A549 (cell line): ENCODE data around the gene CCR1. TPM values are rescaled to one million over a fixed set of nuclear protein-coding genes. Genes with fewer than 3 reads are reported as not detected.
A peak's percentile ranks its signal among the peaks of the same experiment; 100 is the strongest.
"Not testable (repeated sequence)": the region's sequence is repeated elsewhere in the genome, so short reads cannot be mapped to it uniquely, and the experiment has no call there.

Source experiments
- ATAC-seq, 2 experiments: fragments of 200-7000 bp in 1 of 2; fragments of >200 bp in 1 of 2; cut with Nextera tagmentation in 1 of 2; cut with Tn5 transposase in 1 of 2; 3 replicates each; pipeline versions ENCODE4 v1.8.0 to v1.9.1; 2018 to 2020; ENCODE audit warnings: mild to moderate bottlenecking in 1 of 2, moderate library complexity in 1 of 2
- CTCF ChIA-PET: fragments of 300-600 bp; sonication (Branson Sonifier 250); formaldehyde crosslinking; extraction: SDS; loops from one replicate; lab custom pipeline; 2021; ENCODE audit warnings: antibody characterized with exemption, inconsistent platforms; lab: Yijun Ruan, JAX
- POLR2A ChIA-PET: fragments of 350-600 bp; formaldehyde crosslinking; extraction: SDS; loops from one replicate; lab custom pipeline; 2021; ENCODE audit warnings: antibody characterized with exemption, inconsistent platforms; lab: Yijun Ruan, JAX
- DNase-seq, 2 experiments: peaks; one replicate each; pipeline versions ENCODE4 v3.0.0 to v3.0.0-alpha.2; 2011 to 2016; ENCODE audit warnings: low read depth in 1 of 2, low spot score in 1 of 2
- FAIRE-seq: peaks from 2 replicates; lab custom pipeline; 2011; peaks lifted over from hg19 to GRCh38; lab: Jason Lieb, UNC
- H3K27ac ChIP-seq, 2 experiments: fragments of >200 bp; sonication (Bioruptor Twin); formaldehyde crosslinking; 3 replicates each; pipeline ENCODE4 v1.5.1; 2016 to 2017
- H3K4me1 ChIP-seq: fragments of >200 bp; sonication (Bioruptor Twin); formaldehyde crosslinking; 3 replicates; pipeline ENCODE4 v1.6.1; 2016
- H3K4me2 ChIP-seq: fragments of >200 bp; sonication (Bioruptor Twin); formaldehyde crosslinking; 3 replicates; pipeline ENCODE4 v1.6.1; 2016
- H3K4me3 ChIP-seq: fragments of >200 bp; sonication (Bioruptor Twin); formaldehyde crosslinking; 3 replicates; pipeline ENCODE4 v1.5.1; 2016
- H3K9me3 ChIP-seq: fragments of >200 bp; sonication (Bioruptor Twin); formaldehyde crosslinking; 3 replicates; pipeline ENCODE4 v1.6.1; 2016
- BHLHE40 ChIP-seq: IDR thresholded peaks from 2 replicates; pipeline ENCODE4 v1.6.1; 2012; ENCODE audit warnings: low read depth, low read length, inconsistent platforms
- CBX8 ChIP-seq: fragments of 200-600 bp; sonication (generic); IDR thresholded peaks from 2 replicates; pipeline ENCODE4 v1.6.1; 2016
- EHF ChIP-seq: fragments of 250-450 bp; sonication (Bioruptor Pico); IDR thresholded peaks from 2 replicates; pipeline ENCODE4 v1.5.0; 2020; ENCODE audit warnings: mild to moderate bottlenecking
- EHMT2 ChIP-seq: fragments of 200-600 bp; sonication (generic); IDR thresholded peaks from 2 replicates; pipeline ENCODE4 v1.6.1; 2016; ENCODE audit warnings: antibody characterized with exemption, low read depth, mild to moderate bottlenecking, moderate library complexity
- ESRRA ChIP-seq: fragments of 150-350 bp; IDR thresholded peaks from 2 replicates; pipeline ENCODE4 v1.6.1; 2014; ENCODE audit warnings: mild to moderate bottlenecking, low read length, borderline replicate concordance
- HDAC2 ChIP-seq: fragments of 200-600 bp; sonication (generic); IDR thresholded peaks from 2 replicates; pipeline ENCODE4 v1.6.1; 2016
- HEYL ChIP-seq: fragments of 250-450 bp; sonication (Bioruptor Pico); IDR thresholded peaks from 2 replicates; pipeline ENCODE4 v1.8.0; 2021; ENCODE audit warnings: mild to moderate bottlenecking, moderate library complexity
- HOXA7 ChIP-seq: fragments of 250-450 bp; sonication (Bioruptor Pico); IDR thresholded peaks from 2 replicates; pipeline ENCODE4 v1.5.0; 2020; ENCODE audit warnings: mild to moderate bottlenecking, moderate library complexity
- HOXB5 ChIP-seq: fragments of 250-450 bp; sonication (Bioruptor Pico); IDR thresholded peaks from 2 replicates; pipeline ENCODE4 v1.5.0; 2020; ENCODE audit warnings: mild to moderate bottlenecking, moderate library complexity
- KDM5A ChIP-seq: fragments of 200-600 bp; sonication (generic); IDR thresholded peaks from 2 replicates; pipeline ENCODE4 v1.6.1; 2016; ENCODE audit warnings: antibody characterized with exemption, mild to moderate bottlenecking
- MAFK ChIP-seq: fragments of 450-650 bp; IDR thresholded peaks from 2 replicates; pipeline ENCODE4 v1.6.1; 2014; ENCODE audit not compliant: partially characterized antibody
- NPAS2 ChIP-seq: fragments of 250-450 bp; sonication (Bioruptor Pico); IDR thresholded peaks from 2 replicates; pipeline ENCODE4 v1.8.0; 2022; ENCODE audit warnings: mild to moderate bottlenecking, moderate library complexity, borderline replicate concordance
- PHF8 ChIP-seq: fragments of 200-600 bp; sonication (generic); IDR thresholded peaks from 2 replicates; pipeline ENCODE4 v1.6.1; 2016; ENCODE audit warnings: low read depth, mild to moderate bottlenecking, antibody characterized with exemption, moderate library complexity, borderline replicate concordance
- POLR2A ChIP-seq: IDR thresholded peaks from 2 replicates; pipeline ENCODE4 v1.6.1; 2012; ENCODE audit warnings: mild to moderate bottlenecking, low read length
- POLR2AphosphoS2 ChIP-seq: conservative IDR thresholded peaks from 2 replicates; pipeline ENCODE4 v1.6.1; 2012; ENCODE audit warnings: low read length, improper control_type of control experiment, inconsistent platforms
- RAD21 ChIP-seq, 2 experiments: fragments of >200 bp in 1 of 2; sonication (Bioruptor Twin) in 1 of 2; formaldehyde crosslinking in 1 of 2; IDR thresholded peaks in 1 of 2; conservative IDR thresholded peaks in 1 of 2; 2 replicates in 1 of 2; 3 replicates in 1 of 2; pipeline ENCODE4 v1.6.1; 2012 to 2018; ENCODE audit warnings: inconsistent platforms in 1 of 2
- RCOR1 ChIP-seq: fragments of 150-350 bp; IDR thresholded peaks from 2 replicates; pipeline ENCODE4 v1.6.1; 2014; ENCODE audit warnings: antibody characterized with exemption, low read length, low read depth
- RFX5 ChIP-seq: fragments of 450-650 bp; IDR thresholded peaks from 2 replicates; pipeline ENCODE4 v1.7.1; 2014; ENCODE audit warnings: antibody characterized with exemption, mild to moderate bottlenecking, moderate library complexity
- RNF2 ChIP-seq: fragments of 200-600 bp; sonication (generic); IDR thresholded peaks from 2 replicates; pipeline ENCODE4 v1.6.1; 2016; ENCODE audit warnings: low read depth, mild to moderate bottlenecking, antibody characterized with exemption, moderate library complexity, borderline replicate concordance
- TFCP2L1 ChIP-seq: fragments of 250-450 bp; sonication (Bioruptor Pico); IDR thresholded peaks from 2 replicates; pipeline ENCODE4 v1.5.0; 2021; ENCODE audit warnings: mild to moderate bottlenecking
- TP53 ChIP-seq: fragments of 250-450 bp; sonication (Bioruptor Pico); IDR thresholded peaks from 2 replicates; pipeline ENCODE4 v1.5.0; 2021; ENCODE audit warnings: mild to moderate bottlenecking, moderate library complexity
- WGBS: methylation state at CpG from one replicate; pipeline ENCODE4 v1.1.6; 2017; ENCODE audit errors: missing lambda C conversion rate; 5-methylcytosine and 5-hydroxymethylcytosine counted together
- polyA plus RNA-seq, 4 experiments: library from polyadenylated mRNA; depleted of rRNA in 3 of 4; stranded (reverse); fragments of >200 nt; fragmentation: RNase III in 1 of 4; extraction: RNeasy Plus Mini Kit Qiagen cat#74134 plus additional on column Dnase treatment in 1 of 4; gene quantifications; 2 replicates in 3 of 4; 3 replicates in 1 of 4; pipeline ENCODE4 v1.2.3, GENCODE V29; 2011 to 2017
- TF ChIP-seq, protein P1 (sequence below): fragments of 250-450 bp; sonication (Bioruptor Pico); IDR thresholded peaks from 2 replicates; pipeline ENCODE4 v1.5.0; 2020; ENCODE audit warnings: low read depth, mild to moderate bottlenecking, moderate library complexity
- TF ChIP-seq, protein P2 (sequence below): IDR thresholded peaks from 2 replicates; pipeline ENCODE4 v1.6.1; 2012

The CCR1 gene
- polyA plus RNA-seq, 2 of the 4 experiments (the other 2 are of a cell fraction), result 0.03 TPM; not detected in 1

DNA sequence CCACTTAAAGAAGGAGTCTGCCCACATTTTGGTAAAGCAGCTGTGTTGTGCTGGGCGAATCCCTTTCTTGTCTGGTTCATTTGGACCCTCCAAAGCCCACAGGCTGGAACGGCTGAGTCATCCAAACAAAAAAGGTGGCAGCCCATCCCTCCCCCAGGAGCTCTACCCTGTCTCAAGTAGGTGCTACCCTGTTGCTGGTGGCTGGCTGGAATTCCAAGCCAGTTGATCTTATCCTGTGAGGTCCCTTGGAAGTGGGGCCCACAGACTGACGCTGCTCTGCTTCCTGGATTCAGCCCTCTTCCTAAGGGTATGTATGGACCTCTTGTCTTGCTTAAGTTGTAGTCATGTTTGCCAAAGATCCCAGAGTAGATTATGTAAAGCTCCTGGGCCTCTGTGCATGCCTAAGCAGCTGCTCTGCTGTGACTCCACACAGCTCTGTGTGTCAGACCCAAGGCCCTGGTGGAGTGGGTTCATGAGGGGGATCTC lies 44.5 kb downstream of the CCR1 start:
- Histone ChIP-seq H3K4me2 (0 out of 3 replicates have a peak overlapping the region, but pooled peaks have one; percentile 10), H3K4me3 (no peak overlapping the region), H3K4me1 (peaks cover 4% of the 10 kb centered on the region; the same call in 2 of the 3 replicates), H3K9me3 (no peaks in the 10 kb centered on the region), H3K27ac (peak overlapping the region in 1 of 2 experiments; percentile 32; a peak in 1 of 6 replicates)
- ChIA-PET POLR2A (no interaction called here), CTCF (no interaction called here)
- ATAC-seq, result no peak
- DNase-seq, result no peak
- no peak for TF ChIP-seq HEYL (CRISPR knock-in tag)
- WGBS, result 36% methylated on average over 3 of the region's 3 CpGs
- no peak for FAIRE-seq

DNA sequence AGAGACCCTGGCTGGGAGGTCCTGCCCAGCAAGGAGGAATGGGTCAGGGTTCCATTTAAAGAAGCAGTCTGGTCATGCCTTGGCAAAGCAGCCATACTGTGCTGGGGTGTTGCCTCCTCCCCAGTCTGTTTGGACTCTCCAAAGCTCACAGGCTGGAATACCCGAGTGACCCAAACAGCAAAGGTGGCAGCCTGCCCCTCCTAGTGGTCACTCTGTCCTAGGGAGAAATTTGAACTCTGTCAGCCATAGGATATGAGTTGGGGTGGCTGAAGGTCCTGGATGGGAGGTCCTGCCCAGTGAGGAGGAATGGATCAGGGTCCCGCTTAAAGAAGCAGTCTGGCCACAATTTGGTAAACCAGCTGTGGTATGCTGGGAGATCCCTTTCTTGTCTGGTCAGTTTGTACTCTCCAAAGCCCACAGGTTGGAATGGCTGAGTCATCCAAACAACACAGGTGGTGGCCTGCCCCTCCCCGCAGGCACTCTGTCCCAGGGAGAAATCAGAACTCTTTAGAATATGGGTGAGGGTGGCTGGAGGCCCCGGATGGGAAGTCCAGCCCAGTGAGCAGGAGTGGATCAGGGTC lies 45.0 kb downstream of the CCR1 start:
- POLR2A ChIA-PET, result no interaction called here
- CTCF ChIA-PET, result no interaction called here
- 0 out of 3 replicates have a peak overlapping the region, but pooled peaks have one; percentile 10 for H3K4me2 ChIP-seq
- peak overlapping the region in 1 of 2 experiments; percentile 32; a peak in 1 of 6 replicates for H3K27ac ChIP-seq
- TF ChIP-seq RAD21 (conservative IDR thresholded peaks at IDR 0.05 in 1 of 2, IDR thresholded peaks at IDR 0.05 in 1 of 2), result no peak
- TF ChIP-seq TP53 (CRISPR knock-in tag), result no peak
- no peak for TF ChIP-seq EHMT2
- no peak for TF ChIP-seq RCOR1
- no peak for TF ChIP-seq HOXA7 (CRISPR knock-in tag)
- TF ChIP-seq CBX8, result no peak
- TF ChIP-seq HDAC2, result no peak
- TF ChIP-seq PHF8, result no peak
- no peak for TF ChIP-seq ESRRA
- peaks cover 4% of the 10 kb centered on the region; the same call in 2 of the 3 replicates for H3K4me1 ChIP-seq
- no peak overlapping the region for H3K4me3 ChIP-seq
- no peak for FAIRE-seq
- no peak for DNase-seq
- 22% methylated on average over 3 of the region's 4 CpGs for WGBS
- no peak for ATAC-seq
- H3K9me3 ChIP-seq, result no peaks in the 10 kb centered on the region

DNA sequence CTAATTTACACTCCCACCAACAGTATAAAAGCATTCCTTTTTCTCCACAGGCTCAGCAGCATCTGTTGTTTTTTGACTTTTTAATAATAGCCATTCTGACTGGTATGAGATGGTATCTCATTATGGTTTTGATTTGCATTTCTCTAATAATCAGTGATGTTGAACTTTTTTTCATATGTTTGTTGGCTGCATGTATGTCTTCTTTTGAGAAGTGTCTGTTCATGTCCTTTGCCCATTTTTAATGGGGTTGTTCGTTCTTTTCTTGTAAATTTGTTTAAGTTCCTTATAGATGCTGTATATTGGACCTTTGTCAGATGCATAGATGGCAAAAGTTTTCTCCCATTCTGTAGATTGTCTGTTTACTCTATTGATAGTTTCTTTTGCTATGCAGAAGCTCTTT lies 50.4 kb downstream of the CCR1 start:
- H3K9me3 ChIP-seq, CTCF ChIA-PET, FAIRE-seq, POLR2A ChIA-PET, DNase-seq, H3K27ac ChIP-seq, H3K4me1 ChIP-seq, H3K4me3 ChIP-seq, ATAC-seq, H3K4me2 ChIP-seq: not testable (repeated sequence)
- WGBS, result 0% methylated on average over 1 of the region's 1 CpG

DNA sequence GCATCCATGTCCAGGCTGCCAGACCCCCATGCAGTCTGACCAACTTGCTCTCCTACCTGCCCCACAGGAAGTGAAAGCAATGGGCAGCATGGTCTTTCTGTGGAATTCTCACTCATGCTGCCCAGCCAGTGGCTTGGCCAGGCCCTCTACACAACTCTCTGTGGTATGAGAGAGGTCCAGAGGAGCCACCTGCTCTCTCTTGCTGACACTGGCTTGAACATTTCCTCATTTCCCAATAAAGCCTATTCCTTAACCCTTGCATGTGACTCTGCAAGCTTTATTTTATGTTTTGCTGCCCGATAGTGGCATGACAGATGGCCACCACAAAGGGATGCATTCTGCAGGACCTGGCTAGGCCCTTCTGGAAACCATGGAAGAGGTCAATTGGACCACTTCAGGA lies 53.8 kb downstream of the CCR1 start:
- Histone ChIP-seq H3K27ac (no peak overlapping the region), H3K4me1 (no peaks in the 10 kb centered on the region), H3K9me3 (no peaks in the 10 kb centered on the region), H3K4me3 (no peak overlapping the region), H3K4me2 (no peak overlapping the region)
- 43% methylated on average over 1 of the region's 1 CpG for WGBS
- ATAC-seq (no peak), DNase-seq (no peak), FAIRE-seq (no peak)
- no peak for TF ChIP-seq TFCP2L1 (CRISPR knock-in tag)
- TF ChIP-seq RCOR1, result no peak
- TF ChIP-seq RFX5, result no peak
- TF ChIP-seq KDM5A, result no peak
- TF ChIP-seq, protein P1, sequence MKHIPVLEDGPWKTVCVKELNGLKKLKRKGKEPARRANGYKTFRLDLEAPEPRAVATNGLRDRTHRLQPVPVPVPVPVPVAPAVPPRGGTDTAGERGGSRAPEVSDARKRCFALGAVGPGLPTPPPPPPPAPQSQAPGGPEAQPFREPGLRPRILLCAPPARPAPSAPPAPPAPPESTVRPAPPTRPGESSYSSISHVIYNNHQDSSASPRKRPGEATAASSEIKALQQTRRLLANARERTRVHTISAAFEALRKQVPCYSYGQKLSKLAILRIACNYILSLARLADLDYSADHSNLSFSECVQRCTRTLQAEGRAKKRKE, result no peak
- TF ChIP-seq NPAS2, result no peak
- TF ChIP-seq BHLHE40, result no peak
- no peak for TF ChIP-seq RNF2
- TF ChIP-seq MAFK, result no peak
- TF ChIP-seq, protein P2, sequence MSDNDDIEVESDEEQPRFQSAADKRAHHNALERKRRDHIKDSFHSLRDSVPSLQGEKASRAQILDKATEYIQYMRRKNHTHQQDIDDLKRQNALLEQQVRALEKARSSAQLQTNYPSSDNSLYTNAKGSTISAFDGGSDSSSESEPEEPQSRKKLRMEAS, result no peak
- TF ChIP-seq POLR2AphosphoS2, result no peak
- no peak for TF ChIP-seq HOXB5 (CRISPR knock-in tag)
- no peak for TF ChIP-seq POLR2A
- TF ChIP-seq EHF (CRISPR knock-in tag), result no peak
- TF ChIP-seq HEYL (CRISPR knock-in tag), result no peak
- TF ChIP-seq HDAC2, result no peak
- CTCF ChIA-PET, result no interaction called here
- POLR2A ChIA-PET, result no interaction called here
